ENCODE measurements around the gene NDST4.

Gene NDST4

DNA sequence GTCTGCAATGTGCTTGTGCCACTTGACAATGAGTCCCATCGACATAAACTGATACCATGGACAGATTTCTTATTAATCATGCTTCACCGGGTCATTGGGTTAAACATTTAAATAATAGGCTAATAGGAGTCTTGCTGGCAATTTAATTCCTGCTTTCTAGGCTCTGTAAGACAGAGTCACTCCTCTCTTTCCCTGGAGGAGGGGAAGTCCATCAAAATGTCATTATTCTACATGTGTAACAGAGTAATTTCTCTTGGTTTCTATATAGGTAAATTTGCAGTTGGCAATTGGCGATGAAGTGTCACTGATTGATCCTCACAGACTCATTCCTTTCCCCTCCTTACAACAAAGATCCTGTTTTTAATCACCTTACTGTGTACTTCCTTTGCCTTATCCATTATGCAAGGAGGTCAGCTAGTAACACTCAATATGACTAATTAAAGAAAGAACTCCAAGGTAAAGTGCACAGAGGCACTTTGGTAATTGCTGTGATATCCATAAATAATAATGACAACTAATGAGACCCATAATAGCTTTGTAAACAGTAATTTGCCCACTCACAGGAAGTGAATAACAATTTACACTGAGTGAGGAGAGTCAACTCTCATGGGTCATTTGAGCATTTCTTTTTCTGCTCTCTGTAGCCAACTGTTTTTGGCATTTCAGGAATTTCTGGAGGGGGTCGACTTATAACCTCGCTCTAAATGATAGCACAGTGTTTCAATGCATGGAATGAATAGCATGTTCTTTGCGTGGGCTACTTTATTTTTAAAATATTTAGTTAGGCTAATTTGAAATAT lies 330.8 kb downstream of the NDST4 start:
- DNase-seq = no peak

DNA sequence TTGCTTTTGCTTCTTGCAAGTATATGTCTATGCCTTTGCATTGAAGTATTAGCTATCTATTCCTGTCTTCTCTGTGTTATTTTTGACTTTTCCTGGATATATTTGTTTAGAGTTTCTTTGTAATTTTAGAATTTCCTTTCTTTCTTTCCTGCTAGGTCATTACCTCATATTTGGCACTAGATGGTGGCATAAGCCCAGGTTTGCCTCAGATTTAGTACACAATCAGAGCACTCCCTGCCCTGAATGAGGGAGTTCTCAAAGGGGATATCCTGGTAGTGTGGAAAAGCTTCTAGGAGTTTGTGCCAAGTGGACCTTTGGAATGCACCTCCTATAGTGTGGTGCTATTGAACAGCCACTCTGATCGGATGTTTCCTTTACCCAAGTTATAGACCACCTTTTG lies 333.2 kb downstream of the NDST4 start:
- DNase-seq = no peak
